Epithelial cell of proximal tubule (primary cell): ENCODE data around the gene C11orf21. TPM values are rescaled to one million over a fixed set of nuclear protein-coding genes. Genes with fewer than 3 reads are reported as not detected.

Experiments used
- DNase-seq: peaks from one replicate; pipeline ENCODE4 v3.0.0-alpha.2; 2011; ENCODE audit warnings: low read depth
- H3K4me3 ChIP-seq: 2 replicates; pipeline ENCODE4 v1.5.1; 2011; ENCODE audit warnings: low read depth, mild to moderate bottlenecking, low read length
- total RNA-seq: library from RNA; depleted of rRNA; stranded (reverse); fragments of >200 nt; gene quantifications from 2 replicates; pipeline ENCODE4 v1.2.3, GENCODE V29; 2015
- TF ChIP-seq, protein P1 (sequence below): conservative IDR thresholded peaks from 2 replicates; pipeline ENCODE4 v1.5.1; 2012; ENCODE audit warnings: low read depth, mild to moderate bottlenecking, low read length

The C11orf21 gene
- total RNA-seq, 1 donor from 2014 or later: not detected

DNA sequence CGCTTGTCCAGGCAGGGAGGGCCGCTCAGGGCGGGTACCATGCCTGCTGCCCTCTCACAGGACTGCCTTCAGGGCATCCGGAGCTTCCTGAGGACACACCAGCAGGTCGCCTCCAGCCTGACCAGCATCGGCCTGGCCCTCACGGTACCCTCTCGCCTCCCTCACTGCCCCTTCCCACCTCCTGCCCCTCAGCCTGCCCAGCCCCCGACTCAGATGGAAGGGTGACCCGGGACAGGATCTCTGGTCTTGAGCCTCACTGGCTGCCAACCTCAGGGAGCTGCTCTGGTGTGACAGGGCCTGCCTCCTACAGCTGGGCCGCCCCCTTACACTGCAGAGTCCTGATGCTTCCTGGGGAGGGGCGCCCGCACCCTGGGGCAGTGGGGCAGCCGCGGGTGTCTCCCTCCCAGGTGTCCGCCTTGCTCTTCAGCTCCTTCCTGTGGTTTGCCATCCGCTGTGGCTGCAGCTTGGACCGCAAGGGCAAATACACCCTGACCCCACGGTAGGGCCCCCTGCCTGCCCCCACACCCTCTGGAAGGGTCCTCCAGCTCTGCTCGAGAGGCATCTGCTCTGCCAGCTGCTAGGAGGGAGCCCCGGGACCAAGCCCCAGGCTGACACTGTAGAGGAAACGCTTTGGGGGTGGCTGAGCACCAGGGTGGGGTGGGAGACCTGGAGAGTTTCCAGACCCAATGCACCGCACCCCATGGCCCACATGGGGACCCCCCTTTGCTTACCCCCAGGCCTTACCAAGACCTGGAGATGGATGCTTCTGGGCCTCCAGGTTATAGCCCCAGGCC lies 14.6 kb upstream of the C11orf21 start:
- DNase-seq: no peak
- TF ChIP-seq, protein P1, sequence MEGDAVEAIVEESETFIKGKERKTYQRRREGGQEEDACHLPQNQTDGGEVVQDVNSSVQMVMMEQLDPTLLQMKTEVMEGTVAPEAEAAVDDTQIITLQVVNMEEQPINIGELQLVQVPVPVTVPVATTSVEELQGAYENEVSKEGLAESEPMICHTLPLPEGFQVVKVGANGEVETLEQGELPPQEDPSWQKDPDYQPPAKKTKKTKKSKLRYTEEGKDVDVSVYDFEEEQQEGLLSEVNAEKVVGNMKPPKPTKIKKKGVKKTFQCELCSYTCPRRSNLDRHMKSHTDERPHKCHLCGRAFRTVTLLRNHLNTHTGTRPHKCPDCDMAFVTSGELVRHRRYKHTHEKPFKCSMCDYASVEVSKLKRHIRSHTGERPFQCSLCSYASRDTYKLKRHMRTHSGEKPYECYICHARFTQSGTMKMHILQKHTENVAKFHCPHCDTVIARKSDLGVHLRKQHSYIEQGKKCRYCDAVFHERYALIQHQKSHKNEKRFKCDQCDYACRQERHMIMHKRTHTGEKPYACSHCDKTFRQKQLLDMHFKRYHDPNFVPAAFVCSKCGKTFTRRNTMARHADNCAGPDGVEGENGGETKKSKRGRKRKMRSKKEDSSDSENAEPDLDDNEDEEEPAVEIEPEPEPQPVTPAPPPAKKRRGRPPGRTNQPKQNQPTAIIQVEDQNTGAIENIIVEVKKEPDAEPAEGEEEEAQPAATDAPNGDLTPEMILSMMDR: no peak
- no peak overlapping the region for H3K4me3 ChIP-seq

DNA sequence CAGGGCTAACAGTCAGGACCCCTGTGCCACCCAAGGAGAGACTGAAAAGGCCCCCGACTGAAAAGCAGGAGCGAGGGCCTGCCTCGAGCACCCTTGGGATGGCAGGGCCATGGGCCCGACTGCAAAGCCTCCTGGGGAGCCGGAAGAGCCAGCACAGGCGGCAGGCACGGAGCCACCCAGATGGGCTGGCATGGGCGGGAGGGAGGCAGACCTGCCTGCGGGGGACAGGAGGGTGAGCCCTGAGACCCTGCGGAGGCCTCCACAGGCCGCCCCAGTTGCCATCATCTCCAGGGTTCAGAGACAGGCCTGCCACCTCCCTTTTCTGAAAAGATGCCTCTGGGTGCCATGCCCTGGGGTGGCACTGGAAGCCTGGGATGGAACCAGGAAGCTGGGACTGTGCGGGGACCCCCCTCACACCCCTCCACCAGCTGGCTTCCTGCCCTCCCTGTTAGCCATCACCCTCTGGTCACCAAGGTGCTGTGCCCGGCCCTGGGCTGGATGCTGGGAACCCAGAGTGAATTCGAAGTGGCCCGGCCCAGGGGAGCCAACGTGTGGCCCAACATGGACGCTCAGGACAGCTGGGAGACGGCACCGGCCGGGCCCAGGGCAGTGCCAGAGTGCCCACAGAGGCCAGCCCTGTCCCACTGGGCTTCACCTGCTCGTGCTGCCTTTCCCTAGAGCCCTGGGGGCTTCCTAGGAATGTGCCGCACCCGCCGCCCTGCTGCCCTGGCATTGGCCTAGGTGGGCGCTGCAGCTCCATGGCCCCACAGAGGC lies 13.9 kb upstream of the C11orf21 start:
- no peak overlapping the region for H3K4me3 ChIP-seq
- no peak for DNase-seq
- TF ChIP-seq, protein P1: no peak

DNA sequence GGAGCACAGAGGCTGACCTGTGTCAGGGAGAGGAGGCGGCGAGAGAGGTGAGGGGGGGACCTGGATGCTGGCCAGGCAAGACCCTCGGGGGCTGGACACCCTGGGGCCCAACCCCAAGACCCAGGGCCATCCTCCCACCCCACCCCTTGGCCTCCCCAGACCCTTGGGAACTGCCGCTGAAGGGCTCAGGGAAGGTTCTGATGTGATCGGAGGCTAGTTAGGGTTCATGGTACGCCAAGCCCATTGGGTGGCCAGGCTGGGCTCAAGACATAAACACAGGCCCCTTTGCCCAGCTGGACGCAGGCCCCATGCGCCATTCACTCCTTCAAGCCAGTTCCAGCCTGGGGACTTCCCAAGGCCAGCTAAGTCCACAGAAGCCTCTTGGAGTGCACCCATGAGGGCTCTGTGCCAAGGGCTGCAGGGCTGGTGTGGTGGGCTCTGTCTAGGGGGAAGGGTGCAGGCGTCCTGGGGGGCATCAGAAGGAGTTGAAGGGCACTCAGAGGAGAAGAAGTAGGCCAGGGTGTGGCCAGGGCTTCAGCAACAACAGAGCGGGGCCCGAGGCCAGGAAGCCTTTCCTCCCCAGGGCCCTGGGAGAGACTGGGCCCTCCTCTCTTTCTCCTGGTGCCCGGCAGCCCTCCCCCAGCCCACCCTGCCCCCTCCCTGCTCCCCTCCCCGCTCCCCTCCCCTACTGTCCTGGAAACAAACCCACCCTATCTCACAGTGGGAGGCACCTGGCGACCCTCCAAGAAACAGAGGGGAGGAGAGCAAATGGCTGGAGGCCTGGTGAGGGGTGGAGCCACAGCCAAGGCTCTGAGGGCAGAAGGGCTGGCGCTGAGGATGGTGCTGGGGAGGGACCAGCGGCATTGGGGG lies 13.0 kb upstream of the C11orf21 start:
- TF ChIP-seq, protein P1: no peak
- DNase-seq: no peak

DNA sequence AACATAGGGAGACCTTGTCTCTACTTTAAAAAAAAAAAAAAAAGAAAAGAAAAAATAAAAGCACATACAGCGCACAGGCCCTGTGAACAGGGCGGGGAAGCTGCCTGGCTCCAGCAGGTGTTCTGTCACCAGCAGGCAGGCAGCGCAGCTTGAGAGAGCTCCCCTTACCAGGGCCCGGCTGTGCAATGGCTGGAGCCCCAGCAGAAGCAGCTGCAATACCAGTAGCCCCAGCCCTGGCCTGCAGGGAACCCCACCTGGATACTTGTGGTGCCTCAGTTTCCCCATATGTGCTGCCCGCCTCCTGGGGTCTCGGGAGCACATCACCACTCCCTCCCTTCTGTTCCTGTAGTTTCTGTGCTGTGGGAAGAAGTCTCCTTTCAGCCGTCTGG lies 12.4 kb upstream of the C11orf21 start:
- H3K4me3 ChIP-seq: no peak overlapping the region
- DNase-seq: no peak
- TF ChIP-seq, protein P1: no peak

More for the DNA sequence above, 13.0 kb upstream of the C11orf21 start:
- H3K4me3 ChIP-seq: no peak overlapping the region

DNA sequence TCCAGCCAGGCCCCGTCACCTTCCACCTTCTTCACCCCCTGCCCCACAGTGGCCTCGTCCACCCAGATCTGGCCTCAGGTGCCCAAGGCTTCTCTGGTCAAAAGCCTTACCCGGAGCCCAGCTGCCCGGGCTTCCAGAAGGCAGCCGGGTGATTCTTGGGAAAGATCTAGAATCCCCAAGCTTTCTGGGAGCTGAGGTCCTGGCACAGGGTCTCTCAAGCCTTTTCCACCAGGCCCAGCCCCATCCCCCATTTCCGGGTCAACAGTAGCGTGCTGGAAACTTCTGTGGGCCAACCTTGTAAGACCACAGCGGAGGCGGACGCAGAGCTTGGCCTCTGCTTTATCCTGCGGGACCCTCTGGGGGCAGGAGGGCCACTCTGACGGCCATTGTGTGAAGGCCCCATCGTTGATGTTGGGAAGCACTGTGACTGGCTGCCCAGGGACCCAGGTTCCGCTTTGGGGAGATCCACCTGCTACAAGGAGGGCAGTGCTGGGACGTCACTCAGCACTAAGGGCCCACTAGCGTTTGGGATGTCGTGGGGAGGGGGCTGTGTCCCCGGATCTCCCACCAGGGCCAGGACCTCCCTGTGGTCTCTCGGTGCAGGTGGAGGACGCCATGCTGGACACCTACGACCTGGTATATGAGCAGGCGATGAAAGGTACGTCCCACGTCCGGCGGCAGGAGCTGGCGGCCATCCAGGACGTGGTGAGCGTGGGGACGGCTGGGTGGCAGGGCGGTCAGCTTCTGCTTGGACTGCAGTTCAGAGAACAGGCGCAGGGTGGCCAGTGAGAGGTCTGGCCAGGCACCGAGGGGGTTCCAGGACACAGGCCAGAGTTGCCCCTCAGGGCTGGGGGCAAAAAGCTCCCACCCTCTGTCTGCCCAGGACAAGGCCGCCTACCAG lies 11.6 kb upstream of the C11orf21 start:
- DNase-seq: no peak
- TF ChIP-seq, protein P1: no peak
- H3K4me3 ChIP-seq: no peak overlapping the region
